ENCODE measurements around the gene KIF5C.

KIF5C gene

GRCh38 chr2:148999451-148999921, 124.5 kb downstream of the KIF5C start:
- Mint-ChIP-seq H3K4me1 (no peaks in the 10 kb centered on the region), H3K27ac (no peak overlapping the region), H3K4me3 (no peak overlapping the region), H3K9me3 (no peaks in the 10 kb centered on the region), H3K36me3 (peaks cover 4% of the 10 kb centered on the region), H3K27me3 (no peaks in the 10 kb centered on the region)

DNA sequence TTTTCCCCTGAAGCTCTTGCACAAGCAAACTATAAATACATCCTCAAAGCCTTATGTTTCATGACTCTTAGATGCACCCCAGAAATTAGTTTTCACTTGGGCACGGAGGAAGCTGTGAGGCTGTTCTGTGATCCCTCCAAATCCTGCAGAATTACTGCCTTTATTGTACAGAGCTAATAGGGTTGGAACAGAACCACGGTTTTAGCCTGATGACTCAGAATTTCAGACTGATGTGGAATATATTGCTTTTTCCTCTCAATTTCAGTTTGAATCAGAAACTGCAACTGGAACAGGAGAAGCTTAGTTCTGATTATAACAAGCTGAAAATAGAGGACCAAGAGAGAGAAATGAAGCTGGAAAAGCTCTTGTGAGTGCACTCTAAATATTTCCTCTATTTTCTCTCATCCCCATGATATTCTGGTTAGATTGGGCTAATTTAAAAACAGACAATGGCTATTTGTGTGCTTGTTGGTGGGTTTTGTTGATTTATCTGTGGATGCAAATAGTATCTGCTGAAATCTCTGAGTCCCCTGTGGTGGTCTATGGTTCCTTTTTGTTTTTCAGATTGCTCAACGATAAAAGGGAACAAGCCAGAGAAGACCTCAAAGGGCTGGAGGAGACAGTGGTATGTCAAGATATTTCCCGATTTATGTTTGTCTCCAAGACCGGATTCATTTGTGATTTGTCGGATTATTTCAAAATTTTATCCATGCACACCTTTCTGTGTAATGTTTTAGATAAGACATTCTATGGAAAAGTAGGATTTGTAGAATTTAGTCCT, 125.3 kb downstream of the KIF5C start:
- Mint-ChIP-seq H3K4me3 (no peak overlapping the region), H3K36me3 (no peaks in the 10 kb centered on the region), H3K27me3 (no peaks in the 10 kb centered on the region), H3K9me3 (no peaks in the 10 kb centered on the region), H3K27ac (no peak overlapping the region), H3K4me1 (no peaks in the 10 kb centered on the region)

- H3K9me3 Mint-ChIP-seq: no peaks in the 10 kb centered on the region
- no peaks in the 10 kb centered on the region for H3K27me3 Mint-ChIP-seq
- H3K36me3 Mint-ChIP-seq: no peaks in the 10 kb centered on the region
- no peak overlapping the region for H3K4me3 Mint-ChIP-seq
- no peaks in the 10 kb centered on the region for H3K4me1 Mint-ChIP-seq
- H3K27ac Mint-ChIP-seq: no peak overlapping the region
Observed at GRCh38 chr2:149001496-149001895, 126.5 kb downstream of the KIF5C start.

DNA sequence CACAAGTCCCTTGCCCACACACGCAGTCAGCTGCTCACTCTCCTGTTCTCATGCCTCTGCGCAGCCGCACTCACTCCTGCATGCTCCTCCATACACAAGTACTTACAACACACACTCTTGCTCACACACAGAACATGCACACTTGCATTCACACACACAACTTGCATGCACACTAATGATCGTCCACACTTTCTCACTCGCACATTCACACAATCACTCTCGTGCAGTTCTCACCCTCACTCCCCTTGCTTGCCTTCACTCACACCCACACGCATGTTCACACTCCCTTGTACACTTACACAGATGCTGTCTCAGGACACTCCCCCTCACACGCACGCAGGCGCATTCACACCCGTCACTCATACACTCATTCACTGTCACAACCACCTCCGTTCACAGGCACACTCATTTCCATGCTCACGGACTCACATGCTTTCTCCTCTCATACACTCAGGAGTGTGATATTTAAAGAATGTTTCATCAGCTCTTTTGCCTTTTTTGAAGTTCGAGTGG, 127.4 kb downstream of the KIF5C start:
- no peak overlapping the region for H3K4me3 Mint-ChIP-seq
- no peaks in the 10 kb centered on the region for H3K27me3 Mint-ChIP-seq
- H3K27ac Mint-ChIP-seq: no peak overlapping the region
- H3K4me1 Mint-ChIP-seq: no peaks in the 10 kb centered on the region
- no peaks in the 10 kb centered on the region for H3K9me3 Mint-ChIP-seq
- H3K36me3 Mint-ChIP-seq: no peaks in the 10 kb centered on the region

- Mint-ChIP-seq H3K4me3 (no peak overlapping the region), H3K27me3 (no peaks in the 10 kb centered on the region), H3K36me3 (no peaks in the 10 kb centered on the region), H3K9me3 (no peaks in the 10 kb centered on the region), H3K4me1 (no peaks in the 10 kb centered on the region), H3K27ac (no peak overlapping the region)
Observed at GRCh38 chr2:149002891-149003740, 128.1 kb downstream of the KIF5C start.

DNA sequence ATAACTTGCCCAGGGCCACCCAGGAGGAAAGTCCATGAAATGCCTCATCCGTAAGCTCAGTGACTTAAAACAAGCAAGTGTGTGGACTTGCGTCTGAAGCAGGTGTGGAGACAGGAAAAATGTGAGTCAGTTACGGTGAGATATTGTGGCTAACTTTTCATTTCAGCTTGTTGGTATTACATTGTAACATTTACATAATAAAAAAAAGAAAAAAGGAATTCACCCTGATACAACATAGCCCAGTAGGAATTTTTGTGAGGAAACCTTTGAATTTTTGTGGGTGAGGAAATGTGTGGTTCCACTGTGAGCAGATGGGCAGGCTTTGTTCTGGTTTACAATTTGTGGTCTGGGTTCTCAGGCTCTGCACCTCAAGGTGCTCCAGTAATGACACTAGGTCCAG, 129.8 kb downstream of the KIF5C start:
- H3K27me3 Mint-ChIP-seq: no peaks in the 10 kb centered on the region
- H3K9me3 Mint-ChIP-seq: no peaks in the 10 kb centered on the region
- H3K36me3 Mint-ChIP-seq: no peaks in the 10 kb centered on the region
- H3K27ac Mint-ChIP-seq: no peak overlapping the region
- H3K4me3 Mint-ChIP-seq: no peak overlapping the region
- no peaks in the 10 kb centered on the region for H3K4me1 Mint-ChIP-seq

DNA sequence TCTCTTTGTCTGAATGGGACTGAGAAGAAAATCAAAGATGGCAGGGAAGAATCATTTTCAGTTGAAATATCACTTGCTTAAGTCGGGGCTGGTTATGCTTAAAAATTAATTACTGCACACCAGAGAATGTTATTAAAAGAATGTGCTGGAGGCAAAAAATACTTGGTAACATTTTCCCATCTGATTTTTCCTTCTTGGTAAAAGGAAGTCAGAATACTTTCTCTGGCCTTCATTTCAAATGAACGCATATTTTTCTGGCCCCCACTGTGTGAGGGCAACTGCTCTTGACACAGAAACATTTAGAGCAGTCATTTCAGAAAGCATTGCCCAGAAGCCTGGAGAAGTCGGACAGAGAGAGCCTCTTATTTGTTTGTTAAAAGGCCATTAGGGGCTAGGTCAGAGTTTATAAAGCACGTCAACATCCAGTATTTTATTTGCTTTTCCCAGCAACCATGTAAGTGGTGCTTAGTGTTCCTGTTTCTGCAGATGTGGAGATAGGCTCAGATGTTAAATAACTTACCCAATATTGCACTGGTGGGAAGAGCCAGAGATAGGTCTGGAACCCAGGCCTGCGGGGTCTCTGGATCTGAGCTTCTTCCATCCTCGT, 130.5 kb downstream of the KIF5C start:
- Mint-ChIP-seq H3K9me3 (no peaks in the 10 kb centered on the region), H3K4me1 (no peaks in the 10 kb centered on the region), H3K4me3 (no peak overlapping the region), H3K36me3 (no peaks in the 10 kb centered on the region), H3K27ac (no peak overlapping the region), H3K27me3 (no peaks in the 10 kb centered on the region)

DNA sequence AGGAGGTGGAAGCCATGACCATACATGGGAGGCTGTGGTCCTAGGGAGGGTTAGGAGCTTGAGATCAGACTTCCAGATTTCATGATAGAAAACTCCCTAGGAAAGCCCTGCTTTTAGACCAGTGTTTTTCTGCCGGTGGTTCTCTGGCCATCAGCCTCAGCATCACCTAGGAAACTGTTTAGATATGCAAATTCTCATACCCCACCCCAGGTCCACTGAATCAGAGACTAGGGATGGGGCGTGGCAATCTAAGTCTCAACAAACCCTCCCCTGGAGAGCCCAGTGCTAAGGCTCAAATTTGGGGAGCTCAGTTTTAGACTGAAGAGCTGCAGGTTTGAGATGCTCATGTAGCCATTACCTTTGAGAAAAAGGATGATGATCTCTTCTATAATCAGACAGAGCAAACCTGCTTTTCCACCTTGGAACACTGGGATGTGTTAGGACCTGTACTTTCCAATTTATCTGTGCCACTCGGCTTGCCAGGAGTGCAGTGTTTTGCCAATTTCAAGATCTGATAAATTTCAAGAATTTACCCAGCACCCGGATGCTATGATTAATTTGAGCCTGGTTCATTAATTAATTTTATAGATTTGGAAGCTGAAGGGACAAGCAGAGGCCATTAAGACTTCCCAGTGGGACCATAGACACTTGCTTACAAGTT, 132.0 kb downstream of the KIF5C start:
- no peaks in the 10 kb centered on the region for H3K4me1 Mint-ChIP-seq
- no peaks in the 10 kb centered on the region for H3K9me3 Mint-ChIP-seq
- H3K27me3 Mint-ChIP-seq: no peaks in the 10 kb centered on the region
- no peak overlapping the region for H3K27ac Mint-ChIP-seq
- H3K36me3 Mint-ChIP-seq: no peaks in the 10 kb centered on the region
- no peak overlapping the region for H3K4me3 Mint-ChIP-seq

- H3K27ac Mint-ChIP-seq: no peak overlapping the region
- no peaks in the 10 kb centered on the region for H3K9me3 Mint-ChIP-seq
- H3K36me3 Mint-ChIP-seq: no peaks in the 10 kb centered on the region
- no peaks in the 10 kb centered on the region for H3K4me1 Mint-ChIP-seq
- H3K27me3 Mint-ChIP-seq: no peaks in the 10 kb centered on the region
- H3K4me3 Mint-ChIP-seq: no peak overlapping the region
Observed at GRCh38 chr2:149008381-149008780, 133.4 kb downstream of the KIF5C start.

- no peaks in the 10 kb centered on the region for H3K4me1 Mint-ChIP-seq
Observed at GRCh38 chr2:149009576-149010461, 134.8 kb downstream of the KIF5C start.

DNA sequence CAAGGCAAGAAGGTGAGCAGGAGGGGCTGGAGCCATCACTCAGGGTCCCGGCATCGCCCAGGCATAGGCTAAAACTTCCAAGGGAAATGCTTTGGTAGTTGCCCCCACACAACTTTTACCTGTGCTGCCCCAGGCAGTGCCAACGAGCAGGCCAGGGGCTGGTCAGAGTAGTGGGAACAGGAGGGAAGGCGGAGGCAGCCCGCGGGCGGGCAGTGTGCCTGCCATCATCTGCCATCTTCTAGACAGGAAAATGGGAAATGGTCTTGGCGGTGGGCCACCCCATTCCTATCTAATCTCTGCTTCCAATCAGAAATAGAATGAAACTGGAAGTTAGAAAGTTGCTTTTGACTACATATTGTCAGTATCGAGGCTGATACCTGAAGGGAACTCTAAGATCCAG, 137.5 kb downstream of the KIF5C start:
- Mint-ChIP-seq H3K27me3 (no peaks in the 10 kb centered on the region), H3K36me3 (no peaks in the 10 kb centered on the region), H3K9me3 (no peaks in the 10 kb centered on the region), H3K27ac (no peak overlapping the region), H3K4me3 (no peak overlapping the region), H3K4me1 (peaks cover 4% of the 10 kb centered on the region)

More at GRCh38 chr2:149009576-149010461, 134.8 kb downstream of the KIF5C start:
- Mint-ChIP-seq H3K4me3 (no peak overlapping the region), H3K9me3 (no peaks in the 10 kb centered on the region), H3K27me3 (no peaks in the 10 kb centered on the region), H3K36me3 (no peaks in the 10 kb centered on the region), H3K27ac (no peak overlapping the region)

DNA sequence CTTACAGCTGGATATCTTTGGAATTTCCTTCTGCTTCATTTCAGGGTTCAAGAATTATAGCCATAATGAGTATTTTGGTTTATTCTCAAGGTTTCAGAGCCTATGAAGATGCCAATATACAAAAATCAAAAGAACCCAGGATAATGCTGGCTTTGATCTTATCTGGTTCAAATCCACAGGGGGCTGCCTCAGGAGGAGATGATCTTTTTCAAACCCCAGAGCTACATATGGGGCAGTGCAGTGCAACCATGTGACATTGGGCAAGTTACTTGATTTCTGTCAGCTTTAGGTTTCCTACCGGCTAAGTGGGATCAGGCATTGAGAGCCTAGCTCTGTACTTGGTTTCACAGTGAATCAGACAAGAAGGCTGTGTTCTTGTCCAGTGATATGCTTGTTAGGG, 140.5 kb downstream of the KIF5C start:
- Mint-ChIP-seq H3K9me3 (no peaks in the 10 kb centered on the region), H3K27me3 (no peaks in the 10 kb centered on the region), H3K36me3 (no peaks in the 10 kb centered on the region), H3K4me1 (peaks cover 5% of the 10 kb centered on the region), H3K27ac (peak overlapping the region; percentile 69), H3K4me3 (no peak overlapping the region)

DNA sequence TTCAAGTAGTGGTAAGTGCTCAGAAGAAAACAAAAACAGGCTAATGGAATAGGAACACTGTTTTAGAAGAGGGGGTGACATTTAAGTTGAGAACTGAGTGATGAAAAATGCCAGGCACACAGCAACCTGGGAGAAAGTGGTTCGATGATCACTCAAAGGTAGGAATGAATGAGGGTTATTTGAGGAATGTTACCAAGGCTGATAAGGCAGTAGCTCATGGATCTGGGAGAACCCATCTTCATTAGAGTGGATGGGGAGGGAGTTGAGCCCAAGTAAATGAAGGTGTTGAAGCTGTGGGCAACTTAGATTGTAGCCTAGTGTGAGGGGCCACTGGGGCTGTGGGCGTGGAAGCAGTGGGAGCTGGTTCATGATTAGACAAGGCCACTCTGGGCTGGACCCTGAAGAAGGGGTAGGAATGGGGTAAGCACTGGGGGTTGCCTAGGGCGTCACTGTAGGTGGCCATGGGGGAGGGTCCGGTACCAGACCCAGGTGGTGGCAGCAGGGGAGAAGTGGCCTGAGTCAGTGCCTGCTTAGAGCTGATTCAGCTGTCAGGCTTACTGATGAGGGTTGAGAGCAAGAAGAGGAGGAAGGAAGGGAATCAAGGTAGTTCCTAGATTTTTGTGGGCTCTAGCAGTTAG, 141.0 kb downstream of the KIF5C start:
- Mint-ChIP-seq H3K4me1 (peaks cover 5% of the 10 kb centered on the region), H3K4me3 (no peak overlapping the region), H3K27ac (peak overlapping the region; percentile 69), H3K36me3 (no peaks in the 10 kb centered on the region), H3K9me3 (no peaks in the 10 kb centered on the region), H3K27me3 (no peaks in the 10 kb centered on the region)

Data from activated naive CD4-positive, alpha-beta T cell treated with anti-CD3 and anti-CD28 coated beads, Interleukin-2, amount 50 U/mL, for 24 hours (primary cell).